GM19099 (cell line): Measurements from ENCODE around the gene NOL8.

Source experiments
- POLR2A ChIP-seq: IDR thresholded peaks from 3 replicates; pipeline ENCODE4 v1.6.1; 2011; ENCODE audit warnings: low read depth; ENCODE audit not compliant: insufficient read length; ENCODE audit errors: extremely low read depth

NOL8 gene

DNA sequence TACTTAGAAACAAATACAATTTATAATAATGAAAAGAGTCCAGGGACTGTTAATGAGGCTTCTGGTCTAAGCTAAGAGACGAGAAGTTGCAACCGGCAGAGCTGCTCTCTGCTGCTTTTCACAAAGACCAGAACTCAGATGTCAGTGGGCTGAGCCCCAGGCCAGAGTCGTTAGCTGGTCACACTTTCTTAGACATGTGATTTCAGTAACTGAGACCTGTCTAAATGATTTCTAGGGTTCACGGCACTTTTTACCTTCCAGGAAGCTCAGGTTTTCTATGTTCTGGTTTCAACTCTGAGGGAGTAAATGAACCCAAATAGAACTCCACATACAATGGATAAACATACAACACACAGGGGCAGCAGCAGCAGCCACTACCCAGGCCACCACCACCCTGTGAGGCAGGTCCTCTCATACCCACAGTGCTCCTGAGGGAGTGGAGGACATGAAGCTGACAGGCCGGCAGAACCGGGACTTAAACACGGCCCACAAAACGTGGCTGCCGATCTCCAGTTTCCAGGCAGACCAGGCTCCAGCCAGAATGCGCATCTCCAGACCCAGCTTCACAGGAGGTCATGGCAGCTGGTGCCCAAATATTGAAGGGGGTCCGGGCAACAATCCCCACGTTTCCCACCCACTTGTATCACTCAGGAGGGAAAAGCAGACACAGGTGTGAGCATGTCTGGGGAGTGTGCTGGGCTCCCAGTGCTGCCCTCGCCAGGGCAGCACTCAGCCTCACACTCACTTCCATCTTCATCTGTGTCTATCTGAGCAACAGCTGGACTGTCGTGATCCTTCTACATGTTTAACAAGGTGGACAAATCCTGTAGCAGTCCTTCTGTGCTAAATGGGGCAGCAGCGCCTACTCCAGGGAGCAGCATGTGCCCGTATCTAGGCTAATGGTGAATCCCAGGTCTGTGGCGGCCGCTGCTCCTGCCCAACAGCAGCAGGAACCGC is 70.5 kb downstream of the NOL8 start:
- TF ChIP-seq POLR2A: no peak

DNA sequence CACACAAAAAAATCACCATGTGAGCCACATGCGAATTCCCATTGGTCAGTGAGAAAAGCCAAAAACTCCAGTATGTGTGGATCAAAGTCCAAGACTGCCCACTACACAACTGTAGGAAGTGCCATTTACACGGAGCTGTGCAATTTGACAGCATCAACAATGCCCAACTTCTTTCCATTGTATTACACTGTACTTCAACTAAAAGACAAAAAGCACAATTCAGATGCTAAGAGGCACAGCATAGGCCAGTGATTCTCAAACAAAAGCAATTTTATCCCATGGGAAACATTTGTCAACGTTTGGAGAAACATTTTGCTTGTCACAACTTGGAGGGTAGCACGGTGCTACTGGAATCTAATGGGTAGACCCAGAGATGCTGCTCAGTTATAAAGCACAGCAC is 71.5 kb downstream of the NOL8 start:
- TF ChIP-seq POLR2A: no peak

DNA sequence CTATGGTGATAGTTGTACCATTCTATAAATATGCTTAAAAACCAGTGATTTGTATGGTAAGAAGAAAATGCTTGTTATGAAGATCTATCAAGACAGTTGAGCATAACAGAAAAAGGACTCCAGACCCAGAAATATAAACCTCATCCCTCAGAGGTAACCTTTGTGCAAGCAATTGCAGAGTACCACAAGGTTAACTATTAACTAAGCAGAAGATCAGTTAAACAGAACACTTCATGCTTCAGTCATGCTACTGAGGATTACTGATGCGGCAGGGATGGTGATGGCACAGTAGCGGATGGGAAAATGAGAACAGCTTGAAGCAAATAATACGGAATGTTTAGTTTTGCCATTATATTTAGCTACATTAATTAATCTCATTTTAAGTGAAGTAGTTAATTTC is 77.2 kb downstream of the NOL8 start:
- no peak for TF ChIP-seq POLR2A
